DMS153 treated with DMSO at 0.1 percent for 48 hours (cell line): ENCODE data around the gene OXNAD1.

Experiments
- DNase-seq: peaks from one replicate; lab custom pipeline; 2025; ENCODE audit not compliant: unreplicated experiment; lab: John Stamatoyannopoulos, UW

OXNAD1 gene

GRCh38 chr3:16352428-16352827 is 87.4 kb downstream of the OXNAD1 start:
- DNase-seq, result no peak

GRCh38 chr3:16354291-16354690 is 89.3 kb downstream of the OXNAD1 start:
- no peak for DNase-seq
